ENCODE measurements around the gene AP4B1. TPM values are rescaled to one million over a fixed set of nuclear protein-coding genes. Genes with fewer than 3 reads are reported as not detected.

Gene AP4B1
- total RNA-seq, 1 experiment from 2014 or later, result 14.2 TPM

GRCh38 chr1:113859478-113860175 is 45.0 kb downstream of the AP4B1 start:
- Mint-ChIP-seq H3K9me3 (no peaks in the 10 kb centered on the region), H3K27me3 (ENCODE audit: low read depth) (no peaks in the 10 kb centered on the region; the same call in 1 of the 2 replicates), H3K27ac (no peak overlapping the region), H3K4me3 (no peak overlapping the region), H3K4me1 (no peaks in the 10 kb centered on the region), H3K36me3 (no peaks in the 10 kb centered on the region)
- no peak for DNase-seq (ENCODE audit: low spot score)
- no peak for ATAC-seq
- CTCF ChIA-PET, result interaction anchor here (0.6 kb wide), 1 partner anchor 881 kb away, joined by 3 read pairs; no protein-coding TSS in a partner anchor
- TF ChIP-seq SOX15 (CRISPR knock-in tag; IDR thresholded peaks at IDR 0.05), result no peak
- TF ChIP-seq, protein P1, sequence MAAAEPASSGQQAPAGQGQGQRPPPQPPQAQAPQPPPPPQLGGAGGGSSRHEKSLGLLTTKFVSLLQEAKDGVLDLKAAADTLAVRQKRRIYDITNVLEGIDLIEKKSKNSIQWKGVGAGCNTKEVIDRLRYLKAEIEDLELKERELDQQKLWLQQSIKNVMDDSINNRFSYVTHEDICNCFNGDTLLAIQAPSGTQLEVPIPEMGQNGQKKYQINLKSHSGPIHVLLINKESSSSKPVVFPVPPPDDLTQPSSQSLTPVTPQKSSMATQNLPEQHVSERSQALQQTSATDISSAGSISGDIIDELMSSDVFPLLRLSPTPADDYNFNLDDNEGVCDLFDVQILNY (CRISPR knock-in tag; IDR thresholded peaks at IDR 0.05), result no peak
- TF ChIP-seq NR2C2 (CRISPR knock-in tag; IDR thresholded peaks at IDR 0.05), result no peak
- TF ChIP-seq MXD4 (CRISPR knock-in tag; IDR thresholded peaks at IDR 0.05; ENCODE audit: borderline replicate concordance), result no peak
- TF ChIP-seq, protein P2, sequence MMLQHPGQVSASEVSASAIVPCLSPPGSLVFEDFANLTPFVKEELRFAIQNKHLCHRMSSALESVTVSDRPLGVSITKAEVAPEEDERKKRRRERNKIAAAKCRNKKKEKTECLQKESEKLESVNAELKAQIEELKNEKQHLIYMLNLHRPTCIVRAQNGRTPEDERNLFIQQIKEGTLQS (CRISPR knock-in tag; conservative IDR thresholded peaks at IDR 0.05), result no peak
- no peak for TF ChIP-seq FOXP1 (CRISPR knock-in tag; IDR thresholded peaks at IDR 0.05; ENCODE audit: borderline replicate concordance)
- TF ChIP-seq ZNF263 (CRISPR knock-in tag; IDR thresholded peaks at IDR 0.05; ENCODE audit: low read depth), result no peak
- no peak for TF ChIP-seq OVOL2 (CRISPR knock-in tag; IDR thresholded peaks at IDR 0.05; ENCODE audit: borderline replicate concordance)
- TF ChIP-seq, protein P3, sequence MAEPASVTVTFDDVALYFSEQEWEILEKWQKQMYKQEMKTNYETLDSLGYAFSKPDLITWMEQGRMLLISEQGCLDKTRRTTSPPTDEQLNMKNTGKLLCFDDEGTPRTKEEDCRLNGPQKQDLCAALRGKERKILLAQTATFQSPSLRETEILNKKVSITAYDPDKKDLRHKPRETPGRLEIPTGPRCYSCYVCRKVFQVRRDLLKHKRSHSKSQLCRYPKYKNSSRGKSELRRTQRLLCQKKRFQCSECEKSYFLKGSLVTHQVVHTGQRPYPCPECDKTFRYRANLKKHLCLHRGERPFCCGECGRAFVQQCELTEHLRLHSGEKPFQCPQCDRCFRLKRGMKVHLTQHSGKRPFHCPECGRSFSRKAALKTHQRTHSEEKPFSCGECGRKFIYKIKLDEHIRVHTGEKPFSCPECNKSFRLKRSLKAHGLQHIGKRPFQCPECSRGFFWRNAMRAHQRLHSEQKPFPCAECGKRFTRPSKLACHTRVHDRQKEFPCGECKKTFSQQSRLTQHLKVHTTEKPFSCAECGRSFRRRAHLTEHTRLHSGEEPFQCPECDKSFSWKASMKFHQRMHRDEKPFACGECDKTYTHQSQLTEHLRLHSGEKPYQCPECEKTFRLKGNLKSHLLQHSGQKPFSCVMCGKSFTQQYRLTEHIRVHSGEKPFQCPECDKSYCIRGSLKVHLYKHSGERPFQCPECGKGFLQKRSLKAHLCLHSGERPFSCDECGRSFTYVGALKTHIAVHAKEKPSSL (CRISPR knock-in tag; conservative IDR thresholded peaks at IDR 0.05), result no peak
- TF ChIP-seq, protein P4, sequence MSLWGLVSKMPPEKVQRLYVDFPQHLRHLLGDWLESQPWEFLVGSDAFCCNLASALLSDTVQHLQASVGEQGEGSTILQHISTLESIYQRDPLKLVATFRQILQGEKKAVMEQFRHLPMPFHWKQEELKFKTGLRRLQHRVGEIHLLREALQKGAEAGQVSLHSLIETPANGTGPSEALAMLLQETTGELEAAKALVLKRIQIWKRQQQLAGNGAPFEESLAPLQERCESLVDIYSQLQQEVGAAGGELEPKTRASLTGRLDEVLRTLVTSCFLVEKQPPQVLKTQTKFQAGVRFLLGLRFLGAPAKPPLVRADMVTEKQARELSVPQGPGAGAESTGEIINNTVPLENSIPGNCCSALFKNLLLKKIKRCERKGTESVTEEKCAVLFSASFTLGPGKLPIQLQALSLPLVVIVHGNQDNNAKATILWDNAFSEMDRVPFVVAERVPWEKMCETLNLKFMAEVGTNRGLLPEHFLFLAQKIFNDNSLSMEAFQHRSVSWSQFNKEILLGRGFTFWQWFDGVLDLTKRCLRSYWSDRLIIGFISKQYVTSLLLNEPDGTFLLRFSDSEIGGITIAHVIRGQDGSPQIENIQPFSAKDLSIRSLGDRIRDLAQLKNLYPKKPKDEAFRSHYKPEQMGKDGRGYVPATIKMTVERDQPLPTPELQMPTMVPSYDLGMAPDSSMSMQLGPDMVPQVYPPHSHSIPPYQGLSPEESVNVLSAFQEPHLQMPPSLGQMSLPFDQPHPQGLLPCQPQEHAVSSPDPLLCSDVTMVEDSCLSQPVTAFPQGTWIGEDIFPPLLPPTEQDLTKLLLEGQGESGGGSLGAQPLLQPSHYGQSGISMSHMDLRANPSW (CRISPR knock-in tag; conservative IDR thresholded peaks at IDR 0.05; ENCODE audit: low read depth), result no peak
- no peak for TF ChIP-seq E2F4 (CRISPR knock-in tag; IDR thresholded peaks at IDR 0.05; ENCODE audit: borderline replicate concordance, low read depth)
- no peak for TF ChIP-seq SMAD3 (CRISPR knock-in tag; IDR thresholded peaks at IDR 0.05; ENCODE audit: borderline replicate concordance)
- POLR2A ChIA-PET, result no interaction called here

DNA sequence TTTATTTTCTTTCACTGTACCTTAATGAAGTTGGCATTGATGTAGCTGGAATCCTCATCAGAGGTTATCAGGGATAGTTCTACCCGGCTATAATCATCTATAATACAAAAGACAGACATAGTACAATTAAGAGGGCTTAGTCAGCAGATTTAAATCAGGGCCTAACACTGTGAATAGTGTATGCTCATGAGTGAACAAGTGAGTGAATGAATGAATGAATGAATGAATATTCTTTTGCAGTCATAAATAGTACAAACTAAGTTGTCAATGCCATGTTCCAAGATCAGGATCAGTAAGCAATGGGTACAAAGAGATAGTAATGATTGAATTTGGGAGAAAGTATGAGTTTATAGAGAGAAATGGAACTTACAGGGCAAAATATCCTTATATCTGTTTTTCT is 45.6 kb downstream of the AP4B1 start:
- ATAC-seq (no peak), DNase-seq (ENCODE audit: low spot score) (no peak)
- H3K36me3 Mint-ChIP-seq, result no peaks in the 10 kb centered on the region
- H3K4me1 Mint-ChIP-seq, result no peaks in the 10 kb centered on the region
- H3K27me3 Mint-ChIP-seq (ENCODE audit: low read depth), result no peaks in the 10 kb centered on the region; the same call in 1 of the 2 replicates
- POLR2A ChIA-PET, result no interaction called here
- no peaks in the 10 kb centered on the region for H3K9me3 Mint-ChIP-seq
- TF ChIP-seq RELA (CRISPR knock-in tag; IDR thresholded peaks at IDR 0.05; ENCODE audit: borderline replicate concordance), result no peak
- no peak for TF ChIP-seq ZNF232 (CRISPR knock-in tag; IDR thresholded peaks at IDR 0.05)
- TF ChIP-seq SMAD4 (CRISPR knock-in tag; IDR thresholded peaks at IDR 0.05), result no peak
- no peak for TF ChIP-seq PRRX2 (CRISPR knock-in tag; IDR thresholded peaks at IDR 0.05)
- TF ChIP-seq, protein P5, sequence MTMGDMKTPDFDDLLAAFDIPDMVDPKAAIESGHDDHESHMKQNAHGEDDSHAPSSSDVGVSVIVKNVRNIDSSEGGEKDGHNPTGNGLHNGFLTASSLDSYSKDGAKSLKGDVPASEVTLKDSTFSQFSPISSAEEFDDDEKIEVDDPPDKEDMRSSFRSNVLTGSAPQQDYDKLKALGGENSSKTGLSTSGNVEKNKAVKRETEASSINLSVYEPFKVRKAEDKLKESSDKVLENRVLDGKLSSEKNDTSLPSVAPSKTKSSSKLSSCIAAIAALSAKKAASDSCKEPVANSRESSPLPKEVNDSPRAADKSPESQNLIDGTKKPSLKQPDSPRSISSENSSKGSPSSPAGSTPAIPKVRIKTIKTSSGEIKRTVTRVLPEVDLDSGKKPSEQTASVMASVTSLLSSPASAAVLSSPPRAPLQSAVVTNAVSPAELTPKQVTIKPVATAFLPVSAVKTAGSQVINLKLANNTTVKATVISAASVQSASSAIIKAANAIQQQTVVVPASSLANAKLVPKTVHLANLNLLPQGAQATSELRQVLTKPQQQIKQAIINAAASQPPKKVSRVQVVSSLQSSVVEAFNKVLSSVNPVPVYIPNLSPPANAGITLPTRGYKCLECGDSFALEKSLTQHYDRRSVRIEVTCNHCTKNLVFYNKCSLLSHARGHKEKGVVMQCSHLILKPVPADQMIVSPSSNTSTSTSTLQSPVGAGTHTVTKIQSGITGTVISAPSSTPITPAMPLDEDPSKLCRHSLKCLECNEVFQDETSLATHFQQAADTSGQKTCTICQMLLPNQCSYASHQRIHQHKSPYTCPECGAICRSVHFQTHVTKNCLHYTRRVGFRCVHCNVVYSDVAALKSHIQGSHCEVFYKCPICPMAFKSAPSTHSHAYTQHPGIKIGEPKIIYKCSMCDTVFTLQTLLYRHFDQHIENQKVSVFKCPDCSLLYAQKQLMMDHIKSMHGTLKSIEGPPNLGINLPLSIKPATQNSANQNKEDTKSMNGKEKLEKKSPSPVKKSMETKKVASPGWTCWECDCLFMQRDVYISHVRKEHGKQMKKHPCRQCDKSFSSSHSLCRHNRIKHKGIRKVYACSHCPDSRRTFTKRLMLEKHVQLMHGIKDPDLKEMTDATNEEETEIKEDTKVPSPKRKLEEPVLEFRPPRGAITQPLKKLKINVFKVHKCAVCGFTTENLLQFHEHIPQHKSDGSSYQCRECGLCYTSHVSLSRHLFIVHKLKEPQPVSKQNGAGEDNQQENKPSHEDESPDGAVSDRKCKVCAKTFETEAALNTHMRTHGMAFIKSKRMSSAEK (CRISPR knock-in tag; IDR thresholded peaks at IDR 0.05; ENCODE audit: borderline replicate concordance), result no peak
- no peak for TF ChIP-seq ZNF416 (CRISPR knock-in tag; IDR thresholded peaks at IDR 0.05)
- no peak for TF ChIP-seq MLX (CRISPR knock-in tag; IDR thresholded peaks at IDR 0.05)
- no peak for TF ChIP-seq KAT7 (CRISPR knock-in tag; IDR thresholded peaks at IDR 0.05; ENCODE audit: borderline replicate concordance)
- H3K27ac Mint-ChIP-seq, result no peak overlapping the region
- CTCF ChIA-PET, result no interaction called here
- no peak overlapping the region for H3K4me3 Mint-ChIP-seq
